CD4-positive, CD25-positive, alpha-beta regulatory T cell (primary cell): ENCODE results near the gene ASAH2B. TPM values are rescaled to one million over a fixed set of nuclear protein-coding genes. Genes with fewer than 3 reads are reported as not detected.
"Not testable (repeated sequence)": the region's sequence is repeated elsewhere in the genome, so short reads cannot be mapped to it uniquely, and the experiment has no call there.

Experiments used
- ATAC-seq, 2 donors: fragments of 150-1000 bp; cut with Tn5 transposase; one replicate each; pipeline ENCODE4 v1.10.0; 2021; ENCODE audit warnings: low read depth in 2 of 2, moderate number of reproducible peaks in 2 of 2, moderate library complexity in 1 of 2
- DNase-seq, 3 donors: peaks; one replicate each; pipeline versions ENCODE4 v3.0.0 to v3.0.0-alpha.2; 2012 to 2022; ENCODE audit warnings: mixed read lengths in 1 of 3
- H3K27ac ChIP-seq: one replicate; pipeline ENCODE4 v1.7.0; 2013; ENCODE audit warnings: mild to moderate bottlenecking, low read length; ENCODE audit not compliant: insufficient read depth, poor library complexity, severe bottlenecking
- H3K27me3 ChIP-seq: one replicate; pipeline ENCODE4 v1.7.0; 2013; ENCODE audit warnings: low read length; ENCODE audit not compliant: control insufficient read depth, insufficient read depth
- H3K36me3 ChIP-seq: one replicate; pipeline ENCODE4 v1.7.0; 2013; ENCODE audit warnings: mild to moderate bottlenecking, low read length, moderate library complexity; ENCODE audit not compliant: control insufficient read depth, insufficient read depth
- H3K4me1 ChIP-seq: 2 replicates; pipeline ENCODE4 v1.7.0; 2013; ENCODE audit warnings: mild to moderate bottlenecking, low read length; ENCODE audit not compliant: insufficient read depth, control insufficient read depth, poor library complexity, severe bottlenecking
- H3K4me3 ChIP-seq: one replicate; pipeline ENCODE4 v1.7.0; 2013; ENCODE audit warnings: low read depth, mild to moderate bottlenecking, low read length, moderate library complexity
- H3K9me3 ChIP-seq, 2 experiments: 1 replicate in 1 of 2; 2 replicates in 1 of 2; pipeline ENCODE4 v1.7.0; 2013; ENCODE audit warnings: low read length in 2 of 2, mild to moderate bottlenecking in 1 of 2, moderate library complexity in 1 of 2; ENCODE audit not compliant: control insufficient read depth in 2 of 2
- H3K27ac Mint-ChIP-seq, 3 donors: one replicate each; pipeline ENCODE4 v1.8.0; 2020 to 2022; ENCODE audit warnings: mild to moderate bottlenecking in 3 of 3, mixed read lengths in 3 of 3, moderate library complexity in 2 of 3
- H3K27me3 Mint-ChIP-seq: one replicate; pipeline ENCODE4 v1.8.0; 2022; ENCODE audit warnings: mild to moderate bottlenecking, mixed read lengths
- H3K36me3 Mint-ChIP-seq: one replicate; pipeline ENCODE4 v1.8.0; 2020; ENCODE audit warnings: mixed read lengths
- H3K4me1 Mint-ChIP-seq, 4 donors: one replicate each; pipeline ENCODE4 v1.8.0; 2020 to 2022; ENCODE audit warnings: mixed read lengths in 4 of 4, mild to moderate bottlenecking in 1 of 4
- H3K4me3 Mint-ChIP-seq, 4 donors: one replicate each; pipeline ENCODE4 v1.8.0; 2020 to 2022; ENCODE audit warnings: mild to moderate bottlenecking in 4 of 4, mixed read lengths in 4 of 4, moderate library complexity in 3 of 4
- H3K9me3 Mint-ChIP-seq, 7 donors: one replicate each; pipeline ENCODE4 v1.8.0; 2020 to 2022; ENCODE audit warnings: mixed read lengths in 7 of 7, mild to moderate bottlenecking in 3 of 7, moderate library complexity in 2 of 7
- polyA plus RNA-seq, 4 donors: library from polyadenylated mRNA; unstranded; fragments of 300-500 nt; fragmentation: Illumina TruSeq; gene quantifications; one replicate each; pipeline ENCODE4 v1.2.3, GENCODE V29; 2021
- total RNA-seq: library from RNA; stranded (reverse); gene quantifications from one replicate; pipeline ENCODE4 v1.2.3, GENCODE V29; 2022

The ASAH2B gene
- total and polyA plus RNA-seq, 5 donors from 2014 or later: 1.2 to 6.0 (median 2.2) TPM

- Mint-ChIP-seq H3K27ac (peak overlapping the region in 1 of 3 donors; percentile 72), H3K27me3 (peaks cover 77% of the 10 kb centered on the region)
- DNase-seq, H3K4me3 Mint-ChIP-seq, H3K9me3 ChIP-seq, H3K36me3 Mint-ChIP-seq, H3K4me1 ChIP-seq, H3K4me3 ChIP-seq, H3K9me3 Mint-ChIP-seq, H3K36me3 ChIP-seq, H3K4me1 Mint-ChIP-seq, ATAC-seq, H3K27ac ChIP-seq: not testable (repeated sequence)
- H3K27me3 ChIP-seq: peaks cover 13% of the 10 kb centered on the region
Measured at GRCh38 chr10:50728112-50728511, 11.6 kb upstream of the ASAH2B start.

- H3K4me1 Mint-ChIP-seq: peaks cover 0 to 35% (median 24%) of the 10 kb centered on the region in 4 donors
- DNase-seq: not testable (repeated sequence)
Measured at GRCh38 chr10:50738987-50739617, 634 bp upstream of the ASAH2B start.

GRCh38 chr10:50740293-50740648 is 535 bp downstream of the ASAH2B start:
- Histone ChIP-seq H3K4me3 (peak overlapping the region; percentile 74), H3K27me3 (no peaks in the 10 kb centered on the region), H3K36me3 (no peaks in the 10 kb centered on the region), H3K4me1 (peaks cover 6% of the 10 kb centered on the region), H3K27ac (peak overlapping the region; percentile 60), H3K9me3 (no peaks in the 10 kb centered on the region)
- no peaks in the 10 kb centered on the region for H3K9me3 Mint-ChIP-seq
- H3K4me3 Mint-ChIP-seq: peak overlapping the region; percentile 90 to 99 (median 98)
- H3K4me1 Mint-ChIP-seq: peaks cover 0 to 35% (median 24%) of the 10 kb centered on the region in 4 donors
- H3K27ac Mint-ChIP-seq: peak overlapping the region; percentile 95 to 98 (median 97)
- H3K36me3 Mint-ChIP-seq: no peaks in the 10 kb centered on the region
- DNase-seq (peak in 2 of 3 donors; percentile 3 to 55), ATAC-seq (peak; percentile 25 to 27)
- peaks cover 12% of the 10 kb centered on the region for H3K27me3 Mint-ChIP-seq

More at GRCh38 chr10:50738987-50739617, 634 bp upstream of the ASAH2B start:
- not testable (repeated sequence) for H3K4me1 ChIP-seq, H3K36me3 Mint-ChIP-seq, H3K36me3 ChIP-seq, ATAC-seq, H3K9me3 Mint-ChIP-seq, H3K9me3 ChIP-seq, H3K27me3 ChIP-seq
- H3K4me3 ChIP-seq: peak overlapping the region; percentile 64
- peak overlapping the region; percentile 60 for H3K27ac ChIP-seq
- peak overlapping the region; percentile 95 to 98 (median 97) for H3K27ac Mint-ChIP-seq
- H3K27me3 Mint-ChIP-seq: peaks cover 23% of the 10 kb centered on the region
- H3K4me3 Mint-ChIP-seq: peak overlapping the region; percentile 90 to 99 (median 98)

GRCh38 chr10:50742820-50743219 is 3.1 kb downstream of the ASAH2B start:
- DNase-seq, H3K27me3 Mint-ChIP-seq, H3K36me3 Mint-ChIP-seq, H3K27me3 ChIP-seq, H3K9me3 Mint-ChIP-seq, H3K27ac Mint-ChIP-seq, H3K4me3 ChIP-seq, H3K9me3 ChIP-seq, H3K4me1 ChIP-seq, ATAC-seq, H3K36me3 ChIP-seq, H3K27ac ChIP-seq, H3K4me3 Mint-ChIP-seq: not testable (repeated sequence)
- peaks cover 0 to 35% (median 24%) of the 10 kb centered on the region in 4 donors for H3K4me1 Mint-ChIP-seq

GRCh38 chr10:50766774-50767513 is 27.2 kb downstream of the ASAH2B start:
- H3K4me3 Mint-ChIP-seq, H3K36me3 ChIP-seq, H3K4me1 ChIP-seq, H3K4me1 Mint-ChIP-seq, DNase-seq, H3K4me3 ChIP-seq, H3K27ac ChIP-seq, ATAC-seq, H3K27me3 ChIP-seq, H3K36me3 Mint-ChIP-seq, H3K9me3 ChIP-seq, H3K27me3 Mint-ChIP-seq: not testable (repeated sequence)
- Mint-ChIP-seq H3K27ac (peak overlapping the region in 1 of 3 donors; percentile 60), H3K9me3 (peaks cover 0 to 13% (median 2%) of the 10 kb centered on the region in 7 donors)

- not testable (repeated sequence) for H3K36me3 ChIP-seq, DNase-seq, H3K9me3 ChIP-seq, H3K4me1 ChIP-seq, H3K27ac ChIP-seq, H3K36me3 Mint-ChIP-seq, H3K27me3 ChIP-seq, ATAC-seq, H3K9me3 Mint-ChIP-seq, H3K4me1 Mint-ChIP-seq, H3K27ac Mint-ChIP-seq, H3K4me3 Mint-ChIP-seq, H3K4me3 ChIP-seq, H3K27me3 Mint-ChIP-seq
Measured at GRCh38 chr10:50772042-50772441, 32.3 kb downstream of the ASAH2B start.

- H3K27me3 ChIP-seq, H3K27me3 Mint-ChIP-seq, H3K27ac Mint-ChIP-seq, H3K4me1 Mint-ChIP-seq, H3K36me3 Mint-ChIP-seq, H3K4me3 ChIP-seq, H3K4me1 ChIP-seq, H3K4me3 Mint-ChIP-seq, ATAC-seq, H3K9me3 Mint-ChIP-seq, H3K9me3 ChIP-seq, H3K27ac ChIP-seq, H3K36me3 ChIP-seq, DNase-seq: not testable (repeated sequence)
Measured at GRCh38 chr10:50774868-50775267, 35.1 kb downstream of the ASAH2B start.

GRCh38 chr10:50780036-50780435 is 40.3 kb downstream of the ASAH2B start:
- not testable (repeated sequence) for H3K9me3 Mint-ChIP-seq, H3K9me3 ChIP-seq, H3K27me3 Mint-ChIP-seq, H3K4me3 ChIP-seq, H3K4me1 ChIP-seq, H3K27ac Mint-ChIP-seq, H3K27me3 ChIP-seq, H3K4me3 Mint-ChIP-seq, H3K36me3 ChIP-seq, DNase-seq, H3K36me3 Mint-ChIP-seq, H3K4me1 Mint-ChIP-seq, ATAC-seq, H3K27ac ChIP-seq
